Measurements from ENCODE around the gene PAK6. TPM values are rescaled to one million over a fixed set of nuclear protein-coding genes. Genes with fewer than 3 reads are reported as not detected.

Gene PAK6
- total RNA-seq, 1 experiment from 2014 or later, result 30.4 TPM

- intact Hi-C loops (cut with micrococcal nuclease), result no loop called here
- H3F3A ChIP-seq (ENCODE audit: low read length, unreplicated experiment), result no peaks in the 10 kb centered on the region
- no peak overlapping the region for H3K4me3 ChIP-seq (ENCODE audit: low read length)
- no peaks in the 10 kb centered on the region for H3K4me1 ChIP-seq (ENCODE audit: insufficient read depth, low read length)
- no peaks in the 10 kb centered on the region for H3K9me2 ChIP-seq (replicated peaks; ENCODE audit: low read length)
- ChIA-PET CTCF (no interaction called here), POLR2A (ENCODE audit: unreplicated experiment) (no interaction called here)
- H3K9me3 ChIP-seq (ENCODE audit: low read length), result no peaks in the 10 kb centered on the region
- H3K79me2 ChIP-seq (ENCODE audit: low read length), result no peaks in the 10 kb centered on the region
- H4K20me1 ChIP-seq (ENCODE audit: low read length), result no peaks in the 10 kb centered on the region
- no TSS peak for BruUV-seq (replicated peaks)
- no peak overlapping the region for H3K27ac ChIP-seq (ENCODE audit: low read length)
- H3K27me3 ChIP-seq (ENCODE audit: low read length), result no peaks in the 10 kb centered on the region
- DNase-seq, result no peak
- H2AFZ ChIP-seq (ENCODE audit: low read length), result no peak overlapping the region
- no peak overlapping the region for H3K4me2 ChIP-seq (ENCODE audit: low read length)
- no peaks in the 10 kb centered on the region for H3K36me3 ChIP-seq (ENCODE audit: low read depth, low read length)
- H3K9ac ChIP-seq (ENCODE audit: low read length), result no peak overlapping the region
- TF ChIP-seq EZH2 (IDR thresholded peaks at IDR 0.05; ENCODE audit: low read length, unreplicated experiment), result no peak
- no peak for TF ChIP-seq CTCF (conservative IDR thresholded peaks at IDR 0.05; ENCODE audit: low read depth, low read length)
- no peak for TF ChIP-seq EZH2phosphoT487 (IDR thresholded peaks at IDR 0.05; ENCODE audit: borderline replicate concordance, low read length)
- no peak for ATAC-seq
Measured at GRCh38 chr15:40302288-40302886, 63.5 kb downstream of the PAK6 start.

- Histone ChIP-seq H3K9me3 (ENCODE audit: low read length) (no peaks in the 10 kb centered on the region), H3K4me2 (ENCODE audit: low read length) (no peak overlapping the region), H3K9me2 (replicated peaks; ENCODE audit: low read length) (no peaks in the 10 kb centered on the region), H3F3A (ENCODE audit: low read length, unreplicated experiment) (no peaks in the 10 kb centered on the region), H3K4me1 (ENCODE audit: insufficient read depth, low read length) (no peaks in the 10 kb centered on the region), H3K27me3 (ENCODE audit: low read length) (no peaks in the 10 kb centered on the region), H3K9ac (ENCODE audit: low read length) (no peak overlapping the region), H4K20me1 (ENCODE audit: low read length) (no peaks in the 10 kb centered on the region), H3K4me3 (ENCODE audit: low read length) (no peak overlapping the region), H2AFZ (ENCODE audit: low read length) (no peak overlapping the region), H3K27ac (ENCODE audit: low read length) (no peak overlapping the region), H3K79me2 (ENCODE audit: low read length) (no peaks in the 10 kb centered on the region), H3K36me3 (ENCODE audit: low read depth, low read length) (no peaks in the 10 kb centered on the region)
- DNase-seq, result no peak
- ChIA-PET POLR2A (ENCODE audit: unreplicated experiment) (interaction anchor here (0.6 kb wide), 1 partner anchor 20 kb away, joined by 3 read pairs; no protein-coding TSS in a partner anchor), CTCF (no interaction called here)
- intact Hi-C loops (cut with micrococcal nuclease), result no loop called here
- TF ChIP-seq CTCF (conservative IDR thresholded peaks at IDR 0.05; ENCODE audit: low read depth, low read length) (no peak), EZH2 (IDR thresholded peaks at IDR 0.05; ENCODE audit: low read length, unreplicated experiment) (no peak)
- ATAC-seq, result no peak
- BruUV-seq (replicated peaks), result no TSS peak
Measured at GRCh38 chr15:40302981-40303380, 64.1 kb downstream of the PAK6 start.

DNA sequence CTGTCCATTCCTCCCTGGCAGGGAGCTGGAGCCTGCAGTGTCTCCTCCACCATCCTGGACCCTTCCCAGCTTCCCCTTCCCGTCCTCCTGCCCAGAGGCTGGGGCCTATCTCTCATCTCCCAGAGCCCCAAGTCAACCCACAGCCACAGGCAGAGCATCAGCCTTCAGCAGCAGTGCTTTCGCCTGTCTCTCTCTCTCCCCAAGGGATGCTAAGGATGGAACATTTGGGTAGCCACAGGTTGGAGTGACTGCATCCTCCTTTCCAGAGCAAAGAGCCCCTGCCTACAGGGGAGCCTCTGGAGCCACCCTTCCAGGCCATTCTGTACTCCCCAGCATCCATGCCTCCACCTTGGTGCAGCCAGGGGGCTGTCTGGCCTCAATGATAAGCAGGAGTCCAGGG, 64.7 kb downstream of the PAK6 start:
- no TSS peak for BruUV-seq (replicated peaks)
- ATAC-seq, result no peak
- H3K79me2 ChIP-seq (ENCODE audit: low read length), result no peaks in the 10 kb centered on the region
- no peaks in the 10 kb centered on the region for H3K9me3 ChIP-seq (ENCODE audit: low read length)
- H3K27me3 ChIP-seq (ENCODE audit: low read length), result no peaks in the 10 kb centered on the region
- ChIA-PET POLR2A (ENCODE audit: unreplicated experiment) (interaction anchor here (0.6 kb wide), 1 partner anchor 19 kb away, joined by 3 read pairs; no protein-coding TSS in a partner anchor), CTCF (no interaction called here)
- H3K4me2 ChIP-seq (ENCODE audit: low read length), result no peak overlapping the region
- TF ChIP-seq CTCF (conservative IDR thresholded peaks at IDR 0.05; ENCODE audit: low read depth, low read length) (no peak), EZH2 (IDR thresholded peaks at IDR 0.05; ENCODE audit: low read length, unreplicated experiment) (no peak), EZH2phosphoT487 (IDR thresholded peaks at IDR 0.05; ENCODE audit: borderline replicate concordance, low read length) (no peak)
- no peaks in the 10 kb centered on the region for H3K36me3 ChIP-seq (ENCODE audit: low read depth, low read length)
- no peaks in the 10 kb centered on the region for H3F3A ChIP-seq (ENCODE audit: low read length, unreplicated experiment)
- no peaks in the 10 kb centered on the region for H3K4me1 ChIP-seq (ENCODE audit: insufficient read depth, low read length)
- H3K9ac ChIP-seq (ENCODE audit: low read length), result no peak overlapping the region
- H3K9me2 ChIP-seq (replicated peaks; ENCODE audit: low read length), result no peaks in the 10 kb centered on the region
- no peak overlapping the region for H2AFZ ChIP-seq (ENCODE audit: low read length)
- intact Hi-C loops (cut with micrococcal nuclease), result no loop called here
- no peak overlapping the region for H3K4me3 ChIP-seq (ENCODE audit: low read length)
- no peak for DNase-seq
- H4K20me1 ChIP-seq (ENCODE audit: low read length), result no peaks in the 10 kb centered on the region
- H3K27ac ChIP-seq (ENCODE audit: low read length), result no peak overlapping the region
